Heart right ventricle (tissue), 16 donors: ENCODE data around the gene XPNPEP1. TPM values are rescaled to one million over a fixed set of nuclear protein-coding genes. Genes with fewer than 3 reads are reported as not detected.
A peak's percentile ranks its signal among the peaks of the same experiment; 100 is the strongest.

Source experiments
- ATAC-seq, 8 donors: fragments of 200-7000 bp; cut with Tn5 transposase; one replicate each; pipeline ENCODE4 v1.9.1; 2020; ENCODE audit warnings: mild to moderate bottlenecking in 8 of 8, moderate library complexity in 8 of 8, moderate number of reproducible peaks in 1 of 8
- DNase-seq, 2 donors: peaks; one replicate each; pipeline ENCODE4 v3.0.0-alpha.2; 2020
- H3K27ac ChIP-seq, 10 donors: fragments of 200-600 bp; sonication (generic) in 2 of 10; one replicate each; pipeline versions ENCODE4 v1.5.0 to v1.8.0; 2020 to 2022; ENCODE audit warnings: mild to moderate bottlenecking in 3 of 10
- H3K27me3 ChIP-seq, 7 donors: fragments of 200-600 bp; one replicate each; pipeline ENCODE4 v1.8.0; 2021 to 2022; ENCODE audit warnings: mild to moderate bottlenecking in 2 of 7
- H3K36me3 ChIP-seq, 9 donors: fragments of 200-600 bp; sonication (generic) in 1 of 9; one replicate each; pipeline versions ENCODE4 v1.5.0 to v1.8.0; 2020 to 2022; ENCODE audit warnings: mild to moderate bottlenecking in 2 of 9
- H3K4me1 ChIP-seq, 9 donors: fragments of 200-600 bp; sonication (generic) in 1 of 9; one replicate each; pipeline versions ENCODE4 v1.5.0 to v1.8.0; 2020 to 2022; ENCODE audit warnings: mild to moderate bottlenecking in 4 of 9
- H3K4me3 ChIP-seq, 10 donors: fragments of 200-600 bp; sonication (generic) in 2 of 10; one replicate each; pipeline versions ENCODE4 v1.5.0 to v1.8.0; 2020 to 2022; ENCODE audit warnings: mild to moderate bottlenecking in 7 of 10, moderate library complexity in 2 of 10
- H3K9me3 ChIP-seq, 11 donors: fragments of 200-600 bp in 10 of 11; sonication (generic) in 2 of 11; one replicate each; pipeline versions ENCODE4 v1.5.0 to v1.8.0; 2013 to 2022; ENCODE audit warnings: mild to moderate bottlenecking in 2 of 11, control low read depth in 1 of 11, moderate library complexity in 1 of 11
- CTCF ChIP-seq, 9 donors: fragments of 200-600 bp; sonication (generic) in 2 of 9; IDR thresholded peaks; one replicate each; pipeline versions ENCODE4 v1.5.0 to v1.8.0; 2021 to 2022; ENCODE audit warnings: antibody characterized with exemption in 9 of 9, mild to moderate bottlenecking in 5 of 9, moderate library complexity in 1 of 9
- WGBS, 2 donors: extraction: QIAGEN DNeasy Blood & Tissue Kit; methylation state at CpG; one replicate each; pipeline ENCODE4 v1.1.7; 2013; ENCODE audit warnings: inconsistent platforms in 1 of 2; 5-methylcytosine and 5-hydroxymethylcytosine counted together
- intact Hi-C, 10 donors: fragments of 100-400 bp; cut with DNase I; formaldehyde crosslinking; loops; one replicate each; pipeline versions ENCODE4 v1.11.1 to v1.14.2; 2022
- polyA plus RNA-seq, 2 donors: library from polyadenylated mRNA; stranded (reverse); fragments of 200-250 nt; gene quantifications; one replicate each; pipeline ENCODE4 v1.2.3, GENCODE V29; 2013
- total RNA-seq, 10 donors: library from RNA; stranded (reverse); fragmentation: NEBNext Ultra II Directional in 3 of 10; extraction: Animal tissue kit (Norgen Biotek cat#: 25700) in 3 of 10; gene quantifications; one replicate each; pipeline versions ENCODE4 v1.2.1 to v1.2.4, GENCODE V29; 2021 to 2023
- donor health status: Arrhythmogenic right ventricular cardiomyopathy.
- donor health status: ischemic (EF 13 %, LVEDD 7.1; RV severe dilation, severe dysfunction).
- donor health status: healthy with polysubstance abuse.
- donor health status: DM: no; HTN: yes; CAD: no.
- donor health status: DM: no; HTN: no; CAD: no.
- donor health status: ischemic (EF 25% LVEDD 6.9; RV normal size, moderate dysfunction).
- donor health status: ischemic (EF 25% LVEDD 5.7; RV mildly dilated, moderate dysfunction).
- donor health status: healthy.
- donor health status: DM: yes; HTN: yes; CAD: no.
- donor health status: Ischemic cardiomyopathy.
- donor health status: ischemic (EF 35%, LVEDD 5.7; RV mildly dilated, moderate dysfunction).
- donor health status: nonischemic (EF 11% LVEDD 7.7; RV severe dilation, severe dysfunction).
- donor health status: DM: yes; HTN: yes; CAD: no.
- donor health status: PGD.
- donor health status: ischemic (EF 29% LVEDD 5.4; RV normal size, mild dysfunction).
- donor health status: nonischemic (EF 23%, LVEDD 6.1; RV moderate dilation, normal function).

XPNPEP1 gene
- total and polyA plus RNA-seq, 12 donors, result 15.9 to 51.6 (median 42.4) TPM

- 17 to 24% methylated on average over 5 of the region's 5 CpGs for WGBS, 2 donors
- Histone ChIP-seq H3K4me3 (no peak overlapping the region), H3K36me3 (peaks cover 0 to 26% (median 6%) of the 10 kb centered on the region in 9 donors), H3K27ac (peak overlapping the region; percentile 61 to 86 (median 72)), H3K9me3 (no peaks in the 10 kb centered on the region), H3K27me3 (no peaks in the 10 kb centered on the region), H3K4me1 (peaks cover 21 to 99% (median 82%) of the 10 kb centered on the region in 9 donors)
- intact Hi-C loops, result loop anchor here in 4 of 10 donors (5.0 to 10.0 kb wide), 5 partner anchors 33 to 383 kb away; partner anchors contain the start of gene ADD3 (in 2 of the 4)
- ATAC-seq (peak; percentile 75 to 86 (median 82)), DNase-seq (peak; percentile 73 to 81)
- no peak for TF ChIP-seq CTCF (IDR thresholded peaks at IDR 0.05)
Observed at GRCh38 chr10:109894516-109894915, 28.8 kb downstream of the XPNPEP1 start.

GRCh38 chr10:109893386-109893785, 29.9 kb downstream of the XPNPEP1 start:
- ATAC-seq (no peak), DNase-seq (no peak)
- TF ChIP-seq CTCF (IDR thresholded peaks at IDR 0.05), result no peak
- Histone ChIP-seq H3K4me1 (peaks cover 15 to 92% (median 72%) of the 10 kb centered on the region in 9 donors), H3K36me3 (peaks cover 0 to 37% (median 6%) of the 10 kb centered on the region in 9 donors), H3K27me3 (no peaks in the 10 kb centered on the region), H3K4me3 (no peak overlapping the region), H3K9me3 (no peaks in the 10 kb centered on the region), H3K27ac (peak overlapping the region; percentile 39 to 86 (median 72))
- WGBS, 2 donors, result 95 to 98% methylated on average over 4 of the region's 4 CpGs
- intact Hi-C loops, result loop anchor here in 4 of 10 donors (5.0 to 10.0 kb wide), 5 partner anchors 34 to 384 kb away; partner anchors contain the start of gene ADD3 (in 2 of the 4)

GRCh38 chr10:109892931-109893330, 30.4 kb downstream of the XPNPEP1 start:
- Histone ChIP-seq H3K4me1 (peaks cover 12 to 87% (median 69%) of the 10 kb centered on the region in 9 donors), H3K27ac (peak overlapping the region; percentile 39 to 86 (median 72)), H3K36me3 (peaks cover 0 to 42% (median 10%) of the 10 kb centered on the region in 9 donors), H3K9me3 (no peaks in the 10 kb centered on the region), H3K27me3 (no peaks in the 10 kb centered on the region), H3K4me3 (no peak overlapping the region)
- no peak for TF ChIP-seq CTCF (IDR thresholded peaks at IDR 0.05)
- DNase-seq (no peak), ATAC-seq (peak in 1 of 8 donors; percentile 27)
- intact Hi-C loops, result loop anchor here in 4 of 10 donors (5.0 to 10.0 kb wide), 5 partner anchors 34 to 384 kb away; partner anchors contain the start of gene ADD3 (in 2 of the 4)
- 54 to 64% methylated on average over 9 of the region's 9 CpGs for WGBS, 2 donors

GRCh38 chr10:109892117-109892516, 31.2 kb downstream of the XPNPEP1 start:
- Histone ChIP-seq H3K4me3 (no peak overlapping the region), H3K36me3 (peaks cover 0 to 49% (median 12%) of the 10 kb centered on the region in 9 donors), H3K9me3 (no peaks in the 10 kb centered on the region), H3K27ac (peak overlapping the region; percentile 39 to 86 (median 73)), H3K4me1 (peaks cover 12 to 80% (median 66%) of the 10 kb centered on the region in 9 donors), H3K27me3 (no peaks in the 10 kb centered on the region)
- intact Hi-C loops, result loop anchor here in 4 of 10 donors (5.0 to 10.0 kb wide), 5 partner anchors 35 to 385 kb away; partner anchors contain the start of gene ADD3 (in 2 of the 4)
- TF ChIP-seq CTCF (IDR thresholded peaks at IDR 0.05), result no peak
- ATAC-seq (no peak), DNase-seq (no peak)
- WGBS, 2 donors, result 62 to 66% methylated on average over 4 of the region's 4 CpGs
